ENCODE data around the gene KHSRP.

DNA sequence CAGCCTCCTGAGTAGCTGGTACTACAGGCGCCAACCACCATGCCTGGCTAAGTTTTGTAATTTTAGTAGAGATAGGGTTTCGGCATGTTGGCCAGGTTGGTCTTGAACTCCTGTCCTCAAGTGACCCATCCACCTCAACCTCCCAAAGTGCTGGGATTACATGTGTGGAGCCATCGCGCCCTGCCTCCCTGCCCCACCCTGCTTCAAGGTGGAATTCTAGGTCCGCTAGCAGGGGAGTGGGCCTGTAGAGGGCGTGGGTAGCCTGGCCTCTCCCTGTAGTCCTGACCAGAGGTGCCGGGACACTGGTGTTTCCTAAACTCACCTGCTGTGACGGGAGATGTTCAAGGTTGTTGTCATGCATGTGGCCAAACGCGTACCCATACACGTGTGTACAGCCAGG lies 8.6 kb upstream of the KHSRP start:
- TF ChIP-seq POLR2AphosphoS5 (IDR thresholded peaks at IDR 0.05; ENCODE audit: borderline replicate concordance, low read depth, low read length) (no peak), FOXP2 (optimal IDR thresholded peaks at IDR 0.05; ENCODE audit: control extremely low read depth, extremely low read length, insufficient read depth) (no peak)
